Retinal pigment epithelial cell (primary cell): ENCODE data around the gene CPLX4.

Experiments
- DNase-seq: peaks from one replicate; pipeline ENCODE4 v3.0.0-alpha.2; 2010; ENCODE audit warnings: low read depth
- H3K4me3 ChIP-seq: 2 replicates; pipeline ENCODE4 v1.5.1; 2011; ENCODE audit warnings: mild to moderate bottlenecking, low read length, control low read depth, moderate library complexity
- CTCF ChIP-seq: conservative IDR thresholded peaks from 2 replicates; pipeline ENCODE4 v1.5.1; 2011; ENCODE audit warnings: low read depth, low read length, control low read depth, inconsistent platforms

Gene CPLX4

GRCh38 chr18:59354731-59355130 is 36.3 kb upstream of the CPLX4 start:
- DNase-seq = no peak
- H3K4me3 ChIP-seq = no peak overlapping the region
- no peak for TF ChIP-seq CTCF

DNA sequence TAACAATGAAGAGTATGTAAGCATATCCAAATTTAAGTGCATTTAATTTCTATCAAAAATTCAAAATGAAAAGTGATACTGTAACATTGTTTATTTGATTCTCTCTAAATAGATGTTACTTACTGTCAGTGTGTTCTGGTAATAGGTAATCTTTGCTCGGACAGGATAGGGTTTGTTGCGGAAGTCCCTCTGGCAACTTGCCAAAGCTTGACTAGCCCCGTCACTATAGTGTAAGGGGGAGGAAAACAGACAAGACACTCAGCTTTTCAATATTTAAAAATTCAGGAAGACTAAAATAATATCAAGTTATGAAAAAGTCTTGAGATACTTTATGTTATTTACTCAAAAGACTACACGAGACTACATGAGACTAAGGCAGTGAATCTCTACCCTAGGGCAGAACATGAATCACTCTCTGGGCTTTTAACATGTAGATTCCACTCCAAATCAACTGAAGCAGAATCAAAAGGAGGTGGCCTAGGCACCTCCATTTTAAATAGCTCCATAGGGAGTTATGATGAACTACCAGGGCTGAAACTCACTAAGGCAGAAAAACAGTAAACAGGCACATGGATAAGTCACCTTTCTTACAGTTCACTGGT is 34.7 kb upstream of the CPLX4 start:
- H3K4me3 ChIP-seq = no peak overlapping the region
- no peak for TF ChIP-seq CTCF
- DNase-seq = no peak

- DNase-seq = no peak
- TF ChIP-seq CTCF = no peak
- H3K4me3 ChIP-seq = no peak overlapping the region
These were observed 33.9 kb upstream of the CPLX4 start for GRCh38 chr18:59352250-59352855.

DNA sequence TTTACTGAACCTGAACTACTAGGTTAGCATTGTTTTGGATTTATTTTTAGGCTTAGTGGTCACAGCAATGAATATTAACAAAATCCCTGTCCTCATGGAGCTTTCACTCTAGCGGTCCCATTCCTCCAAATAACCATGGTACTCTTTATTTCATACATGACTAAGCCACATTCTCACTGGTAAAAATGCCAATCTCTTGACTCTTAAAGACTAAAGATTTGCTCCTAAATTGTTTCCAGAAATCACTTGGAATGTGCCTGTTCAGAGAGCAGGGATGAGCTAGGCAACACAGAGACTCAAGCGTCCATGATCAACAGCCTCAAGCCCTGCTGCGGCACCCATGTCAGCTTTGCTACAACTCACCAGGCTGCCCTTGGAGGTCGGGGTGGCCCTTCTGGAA is 27.1 kb upstream of the CPLX4 start:
- no peak for DNase-seq
- H3K4me3 ChIP-seq = no peak overlapping the region
- no peak for TF ChIP-seq CTCF

GRCh38 chr18:59344996-59345395 is 26.5 kb upstream of the CPLX4 start:
- no peak for TF ChIP-seq CTCF
- no peak for DNase-seq
- H3K4me3 ChIP-seq = no peak overlapping the region

- TF ChIP-seq CTCF = no peak
- H3K4me3 ChIP-seq = no peak overlapping the region
- no peak for DNase-seq
These were observed 25.5 kb upstream of the CPLX4 start for GRCh38 chr18:59343926-59344325.

DNA sequence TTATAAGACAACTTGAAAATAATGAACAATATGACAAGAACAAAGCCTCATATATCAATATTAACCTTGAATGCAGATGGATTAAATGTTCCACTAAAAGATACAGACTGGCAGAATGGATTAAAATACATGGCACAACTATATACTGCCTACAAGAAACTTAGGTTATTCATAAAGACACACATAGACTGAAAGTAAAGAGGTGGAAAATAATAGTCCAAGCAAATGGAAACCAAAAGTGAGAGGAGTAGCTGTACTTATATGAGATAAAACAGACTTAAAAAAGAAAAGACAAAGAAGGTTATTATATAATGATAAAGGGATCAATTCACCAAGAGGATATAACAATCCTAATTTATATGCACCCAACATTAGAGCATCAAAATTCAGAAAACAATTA is 22.4 kb upstream of the CPLX4 start:
- no peak overlapping the region for H3K4me3 ChIP-seq
- TF ChIP-seq CTCF = no peak
- no peak for DNase-seq
